ENCODE data around the gene LARGE1. TPM values are rescaled to one million over a fixed set of nuclear protein-coding genes. Genes with fewer than 3 reads are reported as not detected.

The LARGE1 gene
- total RNA-seq, 4 donors from 2014 or later, result 24.9 to 51.0 (median 32.7) TPM

GRCh38 chr22:33817512-33818127, 102.7 kb downstream of the LARGE1 start:
- peaks cover 0 to 14% (median 0%) of the 10 kb centered on the region in 4 donors for H3K9me3 ChIP-seq
- no peaks in the 10 kb centered on the region for H3K36me3 ChIP-seq
- H3K4me1 ChIP-seq, result no peaks in the 10 kb centered on the region
- DNase-seq (ENCODE audit: low spot score in 2 of 2), result no peak
- no peak overlapping the region for H3K27ac ChIP-seq
- TF ChIP-seq POLR2A (IDR thresholded peaks at IDR 0.05), result no peak
- TF ChIP-seq CTCF (IDR thresholded peaks at IDR 0.05), result no peak
- no peak for TF ChIP-seq EP300 (IDR thresholded peaks at IDR 0.05)
- H3K4me3 ChIP-seq, result no peak overlapping the region
- no peaks in the 10 kb centered on the region for H3K27me3 ChIP-seq
- WGBS, 2 donors, result 82 to 88% methylated on average over 4 of the region's 4 CpGs

- H3K27me3 ChIP-seq, result no peaks in the 10 kb centered on the region
- H3K4me3 ChIP-seq, result no peak overlapping the region
- no peaks in the 10 kb centered on the region for H3K36me3 ChIP-seq
- 92 to 93% methylated on average over 7 of the region's 7 CpGs for WGBS, 2 donors
- no peak for DNase-seq (ENCODE audit: low spot score in 2 of 2)
- H3K9me3 ChIP-seq, result peaks cover 0 to 14% (median 0%) of the 10 kb centered on the region in 4 donors
- H3K4me1 ChIP-seq, result peaks cover 0 to 9% (median 0%) of the 10 kb centered on the region in 4 donors
- TF ChIP-seq POLR2A (IDR thresholded peaks at IDR 0.05), result no peak
- TF ChIP-seq EP300 (IDR thresholded peaks at IDR 0.05), result no peak
- no peak for TF ChIP-seq CTCF (IDR thresholded peaks at IDR 0.05)
- peak overlapping the region in 1 of 4 donors; percentile 24 for H3K27ac ChIP-seq
These were observed 107.8 kb downstream of the LARGE1 start for GRCh38 chr22:33812360-33812977.

- Histone ChIP-seq H3K27ac (no peak overlapping the region), H3K36me3 (no peaks in the 10 kb centered on the region), H3K27me3 (no peaks in the 10 kb centered on the region), H3K9me3 (peaks cover 0 to 8% (median 0%) of the 10 kb centered on the region in 4 donors), H3K4me3 (no peak overlapping the region), H3K4me1 (peaks cover 0 to 9% (median 0%) of the 10 kb centered on the region in 4 donors)
- TF ChIP-seq EP300 (IDR thresholded peaks at IDR 0.05), result peak in 1 of 2 donors; percentile 15
- no peak for TF ChIP-seq POLR2A (IDR thresholded peaks at IDR 0.05)
- 32 to 43% methylated on average over 5 of the region's 5 CpGs for WGBS, 2 donors
- DNase-seq (ENCODE audit: low spot score in 2 of 2), result peak; percentile 18 to 36
These were observed 108.6 kb downstream of the LARGE1 start for GRCh38 chr22:33811686-33812085.

- Histone ChIP-seq H3K27me3 (no peaks in the 10 kb centered on the region), H3K27ac (peak overlapping the region in 1 of 4 donors; percentile 26), H3K4me1 (peaks cover 0 to 9% (median 0%) of the 10 kb centered on the region in 4 donors), H3K4me3 (no peak overlapping the region), H3K9me3 (peaks cover 0 to 5% (median 0%) of the 10 kb centered on the region in 4 donors), H3K36me3 (no peaks in the 10 kb centered on the region)
- TF ChIP-seq CTCF (IDR thresholded peaks at IDR 0.05) (no peak), EP300 (IDR thresholded peaks at IDR 0.05) (no peak), POLR2A (IDR thresholded peaks at IDR 0.05) (no peak)
- 61 to 64% methylated on average over 4 of the region's 4 CpGs for WGBS, 2 donors
- no peak for DNase-seq (ENCODE audit: low spot score in 2 of 2)
These were observed 109.1 kb downstream of the LARGE1 start for GRCh38 chr22:33811208-33811607.

- no peak overlapping the region for H3K4me3 ChIP-seq
- no peaks in the 10 kb centered on the region for H3K27me3 ChIP-seq
- H3K36me3 ChIP-seq, result no peaks in the 10 kb centered on the region
- DNase-seq (ENCODE audit: low spot score in 2 of 2), result no peak
- H3K9me3 ChIP-seq, result peaks cover 0 to 2% (median 0%) of the 10 kb centered on the region in 4 donors
- no peak for TF ChIP-seq POLR2A (IDR thresholded peaks at IDR 0.05)
- TF ChIP-seq CTCF (IDR thresholded peaks at IDR 0.05), result no peak
- no peak for TF ChIP-seq EP300 (IDR thresholded peaks at IDR 0.05)
- no peak overlapping the region for H3K27ac ChIP-seq
- 94 to 98% methylated on average over 4 of the region's 4 CpGs for WGBS, 2 donors
- peaks cover 0 to 9% (median 0%) of the 10 kb centered on the region in 4 donors for H3K4me1 ChIP-seq
These were observed 112.8 kb downstream of the LARGE1 start for GRCh38 chr22:33807470-33807869.

Measured in tibial nerve (tissue), 4 donors.